ENCODE results near the gene MEFV.
"Not testable (repeated sequence)": the region's sequence is repeated elsewhere in the genome, so short reads cannot be mapped to it uniquely, and the experiment has no call there.

The MEFV gene

DNA sequence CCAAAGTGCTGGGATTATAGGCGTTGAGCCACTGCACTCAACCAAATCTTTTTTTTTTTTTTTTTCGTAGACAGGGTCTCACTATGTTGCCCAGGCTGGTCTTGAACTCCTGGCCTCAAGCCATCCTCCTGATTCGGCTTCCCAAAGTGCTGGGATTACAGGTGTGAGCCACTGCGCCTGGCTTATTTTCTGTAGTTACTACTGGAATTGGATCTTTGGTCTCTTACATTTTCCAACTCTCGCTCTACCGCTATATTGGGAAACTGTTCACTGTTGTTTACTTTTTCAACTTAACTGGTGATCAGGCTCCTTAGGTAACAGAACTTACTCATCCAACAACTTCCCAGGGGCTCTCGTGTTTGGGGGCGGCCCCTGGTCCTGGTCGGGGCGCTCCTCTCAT lies 35.6 kb downstream of the MEFV start:
- no peak for DNase-seq (ENCODE audit: low read depth in 3 of 3, low spot score in 1 of 3)

GRCh38 chr16:3216263-3216640 lies 40.2 kb downstream of the MEFV start:
- no peak for DNase-seq (ENCODE audit: low read depth in 3 of 3, low spot score in 1 of 3)

GRCh38 chr16:3215601-3216262 lies 40.7 kb downstream of the MEFV start:
- no peak for DNase-seq (ENCODE audit: low read depth in 3 of 3, low spot score in 1 of 3)

DNA sequence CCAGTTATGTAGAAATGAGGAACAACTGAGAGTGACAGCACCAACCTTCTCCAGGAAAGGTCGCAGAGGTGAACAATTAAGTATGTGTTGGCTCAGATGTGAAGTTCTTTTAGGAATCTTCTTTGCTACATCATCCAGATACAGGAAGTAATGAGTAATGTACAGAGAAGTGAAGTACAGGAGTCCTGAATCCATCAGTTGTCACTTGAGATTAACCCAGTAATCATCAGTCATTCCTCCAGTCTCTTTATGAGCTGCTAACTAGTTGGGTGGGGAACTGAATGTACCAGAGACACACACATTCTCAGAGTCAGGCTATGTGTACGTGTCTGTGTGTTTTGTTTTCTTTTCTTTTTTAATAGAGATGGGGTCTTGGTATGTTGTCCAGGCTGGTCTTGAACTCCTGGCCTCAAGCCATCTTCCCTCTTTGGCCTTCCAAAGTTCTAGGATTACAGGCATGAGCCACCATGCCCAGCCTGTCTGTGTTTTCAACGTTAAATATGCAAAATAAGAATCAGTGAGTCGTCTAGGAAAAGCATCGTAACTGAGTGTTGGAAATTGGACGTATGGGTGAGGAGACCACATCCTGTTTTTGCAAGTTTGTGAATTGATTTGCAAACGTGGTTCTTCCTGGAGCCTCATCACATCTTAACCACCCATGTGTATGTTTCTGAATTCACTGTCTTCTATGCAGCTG lies 41.4 kb downstream of the MEFV start:
- peak in 1 of 3 donors; percentile 9 for DNase-seq (ENCODE audit: low read depth in 3 of 3, low spot score in 1 of 3)

DNA sequence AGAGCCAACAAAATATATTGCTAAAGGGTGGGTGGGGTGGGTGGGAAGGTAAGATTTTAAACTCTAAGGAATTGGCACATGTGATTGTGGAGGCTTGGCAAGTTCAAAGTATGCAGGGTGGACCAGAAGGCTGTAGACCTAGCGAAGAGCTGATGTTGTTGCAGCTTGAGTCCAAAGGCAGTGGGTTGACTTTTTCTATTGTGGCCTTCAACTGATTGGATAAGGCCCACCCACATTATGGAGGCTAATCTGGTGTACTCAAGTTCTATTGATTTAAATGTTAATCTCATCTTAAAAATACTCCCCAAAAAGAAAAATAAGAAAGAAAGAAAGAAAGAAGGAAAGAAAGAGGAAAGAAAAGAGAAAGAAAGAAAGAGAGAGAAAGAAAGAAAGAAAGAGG lies 43.9 kb downstream of the MEFV start:
- DNase-seq (ENCODE audit: low read depth in 3 of 3, low spot score in 1 of 3) = no peak

DNA sequence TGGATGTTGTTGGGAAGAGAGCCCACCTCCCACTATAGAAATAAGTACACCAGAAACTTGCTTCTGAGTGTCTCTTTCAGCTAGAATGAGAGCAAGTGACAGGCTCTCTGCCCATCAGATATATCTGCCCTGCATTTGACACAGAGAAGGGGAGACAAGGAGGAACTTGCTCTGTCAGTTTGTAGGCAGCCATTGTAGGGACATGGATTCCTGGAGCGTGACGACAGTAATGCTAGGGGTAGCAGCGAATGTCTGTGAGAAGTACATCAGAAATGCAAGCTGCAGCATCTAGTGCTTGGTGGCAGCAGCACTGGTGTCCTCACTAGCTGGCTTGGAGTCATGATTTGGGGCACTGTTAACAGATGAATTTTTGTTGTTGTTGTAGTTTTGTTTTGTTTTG lies 44.4 kb downstream of the MEFV start:
- no peak for DNase-seq (ENCODE audit: low read depth in 3 of 3, low spot score in 1 of 3)

DNA sequence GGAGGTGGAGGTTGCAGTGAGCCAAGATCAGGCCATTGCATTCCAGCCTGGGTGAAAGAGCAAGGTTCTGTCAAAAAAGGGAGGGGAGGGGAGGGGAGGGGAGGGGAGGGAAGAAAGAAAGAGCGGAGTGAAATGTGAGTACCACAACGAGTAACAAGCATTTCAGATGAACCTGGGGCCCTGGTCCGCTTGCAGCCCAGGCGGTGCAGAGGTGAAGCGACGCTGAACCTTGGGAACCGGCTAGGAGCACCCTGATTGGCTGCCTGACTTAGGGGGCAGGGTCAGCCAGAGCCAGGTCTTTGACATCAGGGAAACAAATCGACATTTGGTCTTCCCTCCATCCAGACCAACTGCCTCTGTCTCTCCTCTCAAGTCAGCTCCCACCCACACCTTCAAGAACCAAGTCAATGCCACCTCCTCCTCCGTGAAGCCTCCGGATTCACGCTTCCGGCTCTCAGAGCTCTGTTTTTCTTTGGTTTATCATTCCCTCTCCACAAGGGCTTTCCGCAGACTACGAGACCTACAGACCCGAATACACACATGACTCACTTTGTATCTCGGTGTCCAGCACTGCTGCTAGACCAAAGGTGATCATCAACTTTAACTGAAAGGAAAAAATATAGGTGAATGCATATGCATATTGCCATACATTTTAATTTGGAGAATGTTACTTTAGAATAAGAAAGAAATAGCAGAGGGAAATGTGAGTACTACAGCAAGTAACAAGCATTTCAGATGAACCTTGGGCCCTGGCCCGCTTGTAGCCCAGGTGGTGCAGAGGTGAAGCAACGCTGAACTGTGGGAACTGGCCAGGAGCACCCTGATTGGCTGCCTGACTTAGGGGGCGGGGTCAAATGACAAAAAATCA lies 49.1 kb downstream of the MEFV start:
- DNase-seq (ENCODE audit: low read depth in 3 of 3, low spot score in 1 of 3) = no peak

DNA sequence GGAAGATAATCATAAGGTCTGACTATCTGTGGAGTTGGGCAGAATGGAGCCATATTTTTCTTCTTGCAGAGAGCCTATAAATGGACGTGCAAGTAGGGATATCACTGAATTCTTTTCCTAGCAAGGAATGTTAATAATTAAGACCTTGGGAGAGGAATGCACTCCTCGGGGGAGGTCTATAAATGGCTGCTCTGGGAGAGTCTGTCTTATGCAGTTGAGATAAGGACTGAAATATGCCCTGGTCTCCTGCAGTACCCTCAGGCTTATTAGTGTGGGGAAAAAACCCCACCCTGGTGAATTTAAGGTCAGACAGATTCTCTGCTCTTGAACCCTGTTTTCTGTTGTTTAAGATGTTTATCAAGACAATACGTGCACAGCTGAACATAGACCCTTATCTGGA lies 50.5 kb downstream of the MEFV start:
- not testable (repeated sequence) for DNase-seq (ENCODE audit: low read depth in 3 of 3, low spot score in 1 of 3)

DNA sequence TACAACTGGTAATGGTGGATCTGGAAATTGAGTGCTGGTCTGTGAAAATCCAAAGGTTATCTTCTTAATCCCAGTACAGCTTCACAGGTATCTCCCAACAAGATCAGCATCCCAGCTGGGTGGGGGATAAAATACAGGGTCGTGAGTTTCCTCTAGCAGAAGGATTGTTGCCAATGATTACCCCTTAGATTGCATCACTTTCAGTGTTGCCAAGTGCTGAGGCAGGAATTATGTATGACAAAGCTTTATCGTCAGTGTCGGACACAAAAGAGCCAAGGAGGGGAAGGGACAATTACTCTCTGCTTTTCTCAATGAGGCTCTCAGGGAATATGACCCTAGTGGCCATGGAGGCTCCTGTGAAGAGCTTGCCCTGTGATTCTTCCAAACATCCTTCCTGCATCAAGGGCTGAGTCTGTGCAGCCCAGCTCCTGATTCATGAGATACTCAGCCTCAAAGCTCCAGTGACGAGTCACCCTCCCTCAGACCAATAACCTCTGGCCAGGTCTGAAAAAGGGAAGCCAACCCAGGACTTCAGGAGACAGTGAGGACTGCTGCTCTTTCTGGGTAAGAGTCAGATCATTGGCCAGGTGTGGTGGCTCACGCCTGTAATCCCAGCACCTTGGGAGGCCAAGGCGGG lies 53.4 kb downstream of the MEFV start:
- no peak for DNase-seq (ENCODE audit: low read depth in 3 of 3, low spot score in 1 of 3)

DNA sequence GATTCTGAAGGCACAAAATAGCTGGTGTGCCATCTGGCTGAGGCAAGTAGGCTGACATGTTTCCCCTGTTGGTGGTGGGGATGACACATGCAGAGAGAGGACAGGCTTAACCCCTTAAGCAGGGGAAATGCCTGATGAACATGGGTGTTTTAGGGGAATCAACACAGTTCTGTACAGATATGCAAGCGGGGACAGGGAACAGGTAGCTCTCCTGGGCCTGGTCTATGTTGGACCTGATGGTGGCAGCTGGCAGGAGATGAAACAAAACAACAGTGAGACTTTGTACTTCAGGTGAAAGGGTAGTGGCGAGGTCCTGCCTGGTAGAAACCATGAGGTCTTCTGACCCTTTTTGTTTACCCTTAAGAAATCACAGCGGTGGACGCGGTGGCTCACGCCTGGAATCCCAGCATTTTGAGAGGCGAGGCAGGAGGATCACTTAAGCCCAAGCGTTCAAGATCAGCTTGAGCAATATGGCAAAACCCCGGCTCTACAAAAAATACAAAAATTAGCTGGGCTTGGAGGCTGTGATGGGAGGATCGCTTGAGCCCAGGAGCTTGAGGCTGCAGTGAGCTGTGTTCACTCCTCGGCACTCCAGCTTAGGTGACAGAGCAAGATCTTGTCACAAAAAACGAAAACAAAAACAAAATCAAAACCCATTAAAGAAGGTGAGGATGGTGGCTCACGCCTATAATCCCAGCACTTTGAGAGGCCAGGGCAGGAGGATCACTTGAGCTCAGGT lies 57.9 kb downstream of the MEFV start:
- no peak for DNase-seq (ENCODE audit: low read depth in 3 of 3, low spot score in 1 of 3)

DNA sequence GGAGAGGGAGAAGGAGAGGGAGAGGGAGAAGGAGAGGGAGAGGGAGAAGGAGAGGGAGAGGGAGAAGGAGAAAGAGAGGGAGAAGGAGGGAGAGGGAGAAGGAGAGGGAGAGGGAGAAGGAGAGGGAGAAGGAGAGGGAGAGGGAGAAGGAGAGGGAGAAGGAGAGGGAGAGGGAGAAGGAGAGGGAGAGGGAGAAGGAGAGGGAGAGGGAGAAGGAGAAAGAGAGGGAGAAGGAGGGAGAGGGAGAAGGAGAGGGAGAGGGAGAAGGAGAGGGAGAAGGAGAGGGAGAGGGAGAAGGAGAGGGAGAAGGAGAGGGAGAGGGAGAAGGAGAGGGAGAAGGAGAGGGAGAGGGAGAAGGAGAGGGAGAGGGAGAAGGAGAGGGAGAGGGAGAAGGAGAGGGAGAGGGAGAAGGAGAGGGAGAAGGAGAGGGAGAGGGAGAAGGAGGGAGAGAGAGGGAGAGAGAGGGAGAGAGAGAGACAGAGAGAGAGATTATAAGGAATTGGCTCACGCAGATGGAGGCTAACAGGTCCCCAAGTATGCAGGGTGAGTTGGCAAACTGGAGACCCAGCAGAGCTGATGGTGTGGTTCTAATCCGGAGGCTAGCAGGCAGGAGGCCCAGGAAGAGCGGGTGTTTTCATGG lies 58.6 kb downstream of the MEFV start:
- not testable (repeated sequence) for DNase-seq (ENCODE audit: low read depth in 3 of 3, low spot score in 1 of 3)

DNA sequence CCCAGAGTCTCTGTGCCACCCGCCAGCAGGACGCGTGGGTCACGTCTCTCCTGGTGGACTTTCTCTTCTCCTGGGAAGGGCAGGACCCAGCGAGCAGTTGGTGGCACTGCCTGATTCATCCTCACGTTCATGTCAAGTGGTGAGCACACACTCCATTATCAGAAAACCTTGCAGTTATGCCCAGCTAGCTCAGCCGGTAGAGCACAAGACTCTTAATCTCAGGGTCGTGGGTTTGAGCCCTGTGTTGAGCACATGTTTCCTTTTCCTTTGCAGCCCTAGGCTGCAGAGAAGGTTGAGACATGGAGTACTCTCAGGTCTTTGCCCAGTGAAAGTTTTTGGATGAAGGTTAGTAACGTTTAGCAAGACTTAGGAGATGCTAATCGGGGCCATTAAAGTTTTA lies 60.5 kb downstream of the MEFV start:
- no peak for DNase-seq (ENCODE audit: low read depth in 3 of 3, low spot score in 1 of 3)

DNA sequence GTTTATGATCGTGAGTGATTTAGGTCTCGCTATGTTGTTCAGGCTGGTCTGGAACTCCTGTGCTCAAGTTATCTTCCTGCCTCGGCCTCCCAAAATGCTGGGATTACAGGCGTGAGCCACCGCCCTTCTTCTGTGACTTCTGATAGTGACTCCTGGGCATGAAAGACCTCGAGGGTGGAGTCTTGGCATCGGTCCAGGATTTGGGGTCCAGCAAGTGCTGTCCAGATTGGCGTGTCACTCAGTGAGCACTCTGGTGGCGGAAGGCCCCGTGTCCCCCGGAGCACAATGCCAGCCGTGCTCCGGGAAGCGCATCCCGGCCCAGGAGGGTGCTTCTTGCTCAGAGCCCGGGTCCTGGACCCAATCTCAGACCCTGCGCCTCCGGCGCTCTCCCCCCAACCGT lies 61.6 kb downstream of the MEFV start:
- DNase-seq (ENCODE audit: low read depth in 3 of 3, low spot score in 1 of 3) = no peak

- no peak for DNase-seq (ENCODE audit: low read depth in 3 of 3, low spot score in 1 of 3)
Measured at GRCh38 chr16:3193221-3194212, 62.9 kb downstream of the MEFV start.

DNA sequence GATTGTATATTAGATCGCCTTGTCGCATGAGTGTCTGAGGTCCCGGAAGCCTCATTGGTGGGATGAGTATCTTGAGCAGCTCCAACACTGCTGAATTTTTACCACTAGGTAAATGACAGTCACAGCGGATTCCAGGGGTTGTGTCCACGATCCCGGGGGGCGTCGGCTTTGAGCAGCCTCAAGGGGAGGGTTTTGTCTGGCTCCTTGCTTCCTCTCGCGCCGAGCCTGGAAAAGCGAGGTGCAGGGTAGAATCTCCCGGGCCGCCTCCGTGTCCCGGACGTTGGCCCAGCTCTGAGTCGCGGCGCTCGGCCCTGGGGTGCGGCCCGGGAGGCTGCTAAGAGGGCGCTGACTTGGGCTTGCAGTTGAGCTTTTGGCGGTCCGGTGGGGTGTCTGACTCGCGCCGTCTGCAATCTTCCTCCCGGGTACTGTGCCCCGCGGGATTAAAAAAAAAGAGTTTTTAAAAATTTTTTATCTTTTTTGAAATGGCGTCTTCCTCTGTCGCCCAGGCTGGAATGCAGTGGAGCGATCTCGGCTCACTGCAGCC lies 63.9 kb downstream of the MEFV start:
- no peak for DNase-seq (ENCODE audit: low read depth in 3 of 3, low spot score in 1 of 3)
